Ammon's horn (tissue), 1 donor: ENCODE results near the gene NFX1.
A peak's percentile ranks its signal among the peaks of the same experiment; 100 is the strongest.

Source experiments
- DNase-seq: peaks from one replicate; pipeline ENCODE4 v3.0.0-alpha.2; 2016; ENCODE audit warnings: low spot score

NFX1 gene

GRCh38 chr9:33290247-33291030 lies at the start of gene NFX1:
Gene NFX1, plus strand, starts transcription at chr9:33290516. Its CDS starts 57 bp downstream, at chr9:33290573.
- DNase-seq: peak; percentile 97

- no peak for DNase-seq
These were observed 49.0 kb upstream of the NFX1 start for GRCh38 chr9:33241298-33241697.

GRCh38 chr9:33242609-33243134 lies 47.6 kb upstream of the NFX1 start:
- no peak for DNase-seq

GRCh38 chr9:33244137-33244784 lies 46.1 kb upstream of the NFX1 start:
- DNase-seq: no peak

- DNase-seq: no peak
These were observed 45.0 kb upstream of the NFX1 start for GRCh38 chr9:33245341-33245740.

GRCh38 chr9:33246269-33246860 lies 44.0 kb upstream of the NFX1 start:
- DNase-seq: no peak

GRCh38 chr9:33248606-33249005 lies 41.7 kb upstream of the NFX1 start:
- no peak for DNase-seq

GRCh38 chr9:33249087-33249658 lies 41.1 kb upstream of the NFX1 start:
- DNase-seq: no peak

- DNase-seq: no peak
These were observed 40.3 kb upstream of the NFX1 start for GRCh38 chr9:33249983-33250382.

GRCh38 chr9:33250458-33250995 lies 39.8 kb upstream of the NFX1 start:
- DNase-seq: no peak

- DNase-seq: no peak
These were observed 36.1 kb upstream of the NFX1 start for GRCh38 chr9:33254211-33254610.

GRCh38 chr9:33255014-33255413 lies 35.3 kb upstream of the NFX1 start:
- DNase-seq: no peak

- no peak for DNase-seq
These were observed 34.8 kb upstream of the NFX1 start for GRCh38 chr9:33255471-33255870.

GRCh38 chr9:33256236-33256635 lies 34.1 kb upstream of the NFX1 start:
- no peak for DNase-seq

GRCh38 chr9:33257276-33257675 lies 33.0 kb upstream of the NFX1 start:
- DNase-seq: no peak

GRCh38 chr9:33260372-33260771 lies 29.9 kb upstream of the NFX1 start:
- no peak for DNase-seq

GRCh38 chr9:33263131-33264002 lies 26.9 kb upstream of the NFX1 start:
- DNase-seq: peak; percentile 59

GRCh38 chr9:33264003-33264472 lies 26.3 kb upstream of the NFX1 start:
- DNase-seq: peak; percentile 49

GRCh38 chr9:33264473-33265177 lies 25.7 kb upstream of the NFX1 start, which contains the start of the genes BAG1 and CHMP5:
Gene BAG1, minus strand, starts transcription at chr9:33264708.
Gene CHMP5, plus strand, starts transcription at chr9:33265049. Its CDS starts 30 bp downstream, at chr9:33265079.
- peak; percentile 99 for DNase-seq

GRCh38 chr9:33265211-33265865 lies 25.0 kb upstream of the NFX1 start:
- peak; percentile 26 for DNase-seq
